Cardiac fibroblast (primary cell): ENCODE results near the gene SPATA25.
"Not testable (repeated sequence)": the region's sequence is repeated elsewhere in the genome, so short reads cannot be mapped to it uniquely, and the experiment has no call there.

Experiments used
- DNase-seq, 2 donors: peaks; one replicate each; pipeline versions ENCODE4 v3.0.0 to v3.0.0-alpha.2; 2010; ENCODE audit warnings: low read depth in 2 of 2
- H3K4me3 ChIP-seq, 2 donors: replicated peaks in 1 of 2; 1 replicate in 1 of 2; 2 replicates in 1 of 2; pipeline ENCODE4 v1.5.1; 2011; ENCODE audit warnings: low read depth in 2 of 2, low read length in 2 of 2, mild to moderate bottlenecking in 2 of 2, moderate library complexity in 1 of 2
- CTCF ChIP-seq: IDR thresholded peaks from one replicate; pipeline ENCODE4 v1.5.1; 2011; ENCODE audit warnings: low read depth, mild to moderate bottlenecking, low read length, inconsistent platforms

The SPATA25 gene

GRCh38 chr20:45887346-45887715 lies at the start of gene SPATA25:
Gene SPATA25 (minus strand): TSS chr20:45887622. CDS start chr20:45887590, 32 bp downstream.
- TF ChIP-seq CTCF, result no peak
- no peak for DNase-seq
- no peak within 1 kb of the TSS for H3K4me3 ChIP-seq

GRCh38 chr20:45935416-45936046 lies 48.1 kb upstream of the SPATA25 start:
- H3K4me3 ChIP-seq, result peak overlapping the region; percentile 57 to 67
- peak; percentile 33 to 53 for DNase-seq
- no peak for TF ChIP-seq CTCF

- no peak for TF ChIP-seq CTCF
- DNase-seq, result peak; percentile 98 to 99
- peak within 1 kb of the TSS; percentile 98 to 99 for H3K4me3 ChIP-seq
Measured at GRCh38 chr20:45934586-45935415, 47.4 kb upstream of the SPATA25 start, which contains the start of gene PCIF1. Gene PCIF1 (plus strand): TSS chr20:45934683. CDS start chr20:45939000, 4,317 bp downstream.

- DNase-seq, result peak; percentile 47 to 67
- TF ChIP-seq CTCF, result no peak
- peak overlapping the region; percentile 98 to 99 for H3K4me3 ChIP-seq
Measured at GRCh38 chr20:45934046-45934585, 46.7 kb upstream of the SPATA25 start.

- peak; percentile 75 to 82 for DNase-seq
- peak overlapping the region; percentile 98 to 99 for H3K4me3 ChIP-seq
- TF ChIP-seq CTCF, result no peak
Measured at GRCh38 chr20:45933266-45934045, 46.0 kb upstream of the SPATA25 start.

GRCh38 chr20:45931680-45932079 lies 44.3 kb upstream of the SPATA25 start:
- not testable (repeated sequence) for DNase-seq, H3K4me3 ChIP-seq
